Activated CD4-positive, alpha-beta memory T cell treated with anti-CD3 and anti-CD28 coated beads, Interleukin-2, amount 10 ng/mL, durations not matched to agents 7 days and 5 days (primary cell): ENCODE measurements around the gene MSL1. TPM values are rescaled to one million over a fixed set of nuclear protein-coding genes. Genes with fewer than 3 reads are reported as not detected.

Experiments
- CTCF ChIA-PET: fragments of 350-600 bp; sonication (Branson Sonifier 250); formaldehyde crosslinking; loops from one replicate; lab custom pipeline; 2021; ENCODE audit warnings: antibody characterized with exemption, inconsistent platforms; lab: Charles Lee
- POLR2A ChIA-PET: fragments of 350-600 bp; sonication (Branson Sonifier 250); formaldehyde crosslinking; loops from one replicate; lab custom pipeline; 2021; ENCODE audit warnings: antibody characterized with exemption; lab: Charles Lee
- DNase-seq: peaks from one replicate; pipeline ENCODE4 v3.0.0-alpha.2; 2020
- H3K27ac Mint-ChIP-seq: one replicate; pipeline ENCODE4 v1.8.0; 2021; ENCODE audit warnings: mild to moderate bottlenecking, mixed read lengths
- H3K27me3 Mint-ChIP-seq: one replicate; pipeline ENCODE4 v1.8.0; 2021; ENCODE audit warnings: mixed read lengths
- H3K36me3 Mint-ChIP-seq: one replicate; pipeline ENCODE4 v1.8.0; 2021; ENCODE audit warnings: low read depth, mixed read lengths
- H3K4me1 Mint-ChIP-seq: one replicate; pipeline ENCODE4 v1.8.0; 2021; ENCODE audit warnings: mixed read lengths
- H3K4me3 Mint-ChIP-seq: one replicate; pipeline ENCODE4 v1.8.0; 2021; ENCODE audit warnings: mild to moderate bottlenecking, mixed read lengths
- H3K9me3 Mint-ChIP-seq: one replicate; pipeline ENCODE4 v1.8.0; 2021; ENCODE audit warnings: mixed read lengths
- total RNA-seq, 2 experiments: library from RNA; stranded (reverse); gene quantifications; one replicate each; pipeline ENCODE4 v1.2.3, GENCODE V29; 2021

The MSL1 gene
- total RNA-seq, 2 experiments from 2014 or later = 102 to 103 TPM

- POLR2A ChIA-PET = interaction anchor here (0.6 to 7.8 kb wide), 9 partner anchors 13 to 167 kb away, joined by 3 to 110 read pairs (median 4); partner anchors contain the start of genes CASC3 and MED24
- peak overlapping the region; percentile 92 for H3K27ac Mint-ChIP-seq
Measured at GRCh38 chr17:40093580-40094201, 28.1 kb upstream of the MSL1 start.

DNA sequence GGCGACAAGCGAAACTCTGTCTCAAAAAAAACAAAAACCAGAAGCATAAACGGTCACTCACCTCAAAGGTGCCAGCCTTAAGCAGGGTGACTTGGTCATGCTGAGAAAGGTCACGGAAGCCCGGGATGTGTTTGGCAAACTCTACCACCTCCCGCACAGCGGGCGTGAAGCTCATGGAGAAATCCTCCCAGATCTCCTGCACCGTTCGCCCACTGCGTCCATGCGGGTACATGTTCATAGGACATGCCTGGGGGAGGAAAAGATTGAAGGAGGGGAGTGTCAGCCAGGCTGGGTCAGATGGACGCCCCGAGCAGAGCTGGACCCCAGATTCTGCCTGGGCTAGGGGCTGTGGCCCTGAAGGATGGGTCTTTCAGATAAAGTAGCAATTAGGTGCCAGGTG is 26.9 kb upstream of the MSL1 start:
- CTCF ChIA-PET = interaction anchor here (0.9 to 10.5 kb wide), 5 partner anchors 10 to 67 kb away, joined by 3 to 141 read pairs (median 4); no protein-coding TSS in a partner anchor

More at GRCh38 chr17:40093580-40094201, 28.1 kb upstream of the MSL1 start:
- H3K9me3 Mint-ChIP-seq = no peaks in the 10 kb centered on the region
- peaks cover 41% of the 10 kb centered on the region for H3K36me3 Mint-ChIP-seq
- peaks cover 52% of the 10 kb centered on the region for H3K4me1 Mint-ChIP-seq
- CTCF ChIA-PET = interaction anchor here (0.7 to 4.1 kb wide), 3 partner anchors 9 to 19 kb away, joined by 3 to 29 read pairs (median 3); no protein-coding TSS in a partner anchor
- no peak for DNase-seq
- H3K4me3 Mint-ChIP-seq = no peak overlapping the region
- no peaks in the 10 kb centered on the region for H3K27me3 Mint-ChIP-seq

DNA sequence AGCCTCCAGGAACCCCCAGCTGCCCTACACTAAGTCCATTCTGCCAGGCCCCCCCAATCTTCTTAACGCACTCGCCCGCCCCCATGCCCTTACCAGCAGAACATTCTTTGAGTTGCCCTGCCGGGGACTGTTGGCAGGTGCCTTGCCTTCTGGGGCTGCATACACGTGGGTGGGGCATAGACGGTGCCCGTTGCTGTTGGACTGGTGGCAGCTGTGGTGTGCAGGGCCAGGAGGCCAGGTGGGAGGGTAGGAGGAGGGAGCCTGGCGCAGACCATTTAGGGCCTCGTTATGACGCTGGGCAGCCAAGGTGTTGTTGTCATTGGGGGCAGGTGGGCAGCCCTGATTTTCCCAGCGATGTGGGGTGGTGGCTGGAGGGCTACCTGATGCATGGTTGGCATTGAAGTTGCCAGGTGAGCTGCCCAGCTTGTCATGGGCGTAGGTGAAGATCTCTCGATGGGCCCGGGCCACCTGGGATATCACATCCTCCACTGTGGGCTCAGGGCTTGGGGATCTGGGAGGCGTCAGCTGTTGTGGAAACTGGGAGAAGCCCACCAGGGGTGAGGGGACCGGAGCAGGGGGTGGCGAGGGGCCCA is 26.3 kb upstream of the MSL1 start:
- no peak for DNase-seq
- ChIA-PET CTCF (interaction anchor here (1.2 to 10.5 kb wide), 6 partner anchors 9 to 73 kb away, joined by 3 to 141 read pairs (median 6); no protein-coding TSS in a partner anchor), POLR2A (interaction anchor here (0.7 to 7.8 kb wide), 13 partner anchors 8 to 123 kb away, joined by 3 to 110 read pairs (median 3); partner anchors contain the start of genes CASC3, THRA and WIPF2)
- Mint-ChIP-seq H3K36me3 (peaks cover 43% of the 10 kb centered on the region), H3K4me3 (peak overlapping the region; percentile 77), H3K4me1 (peaks cover 70% of the 10 kb centered on the region), H3K27me3 (no peaks in the 10 kb centered on the region), H3K27ac (peak overlapping the region; percentile 92), H3K9me3 (no peaks in the 10 kb centered on the region)

More for the DNA sequence above, 26.9 kb upstream of the MSL1 start:
- Mint-ChIP-seq H3K4me1 (peaks cover 64% of the 10 kb centered on the region), H3K27ac (peak overlapping the region; percentile 92), H3K36me3 (peaks cover 43% of the 10 kb centered on the region), H3K4me3 (no peak overlapping the region), H3K27me3 (no peaks in the 10 kb centered on the region), H3K9me3 (no peaks in the 10 kb centered on the region)
- POLR2A ChIA-PET = interaction anchor here (0.7 to 7.8 kb wide), 10 partner anchors 9 to 124 kb away, joined by 3 to 110 read pairs (median 4); partner anchors contain the start of genes CASC3, MED24 and WIPF2
- no peak for DNase-seq

DNA sequence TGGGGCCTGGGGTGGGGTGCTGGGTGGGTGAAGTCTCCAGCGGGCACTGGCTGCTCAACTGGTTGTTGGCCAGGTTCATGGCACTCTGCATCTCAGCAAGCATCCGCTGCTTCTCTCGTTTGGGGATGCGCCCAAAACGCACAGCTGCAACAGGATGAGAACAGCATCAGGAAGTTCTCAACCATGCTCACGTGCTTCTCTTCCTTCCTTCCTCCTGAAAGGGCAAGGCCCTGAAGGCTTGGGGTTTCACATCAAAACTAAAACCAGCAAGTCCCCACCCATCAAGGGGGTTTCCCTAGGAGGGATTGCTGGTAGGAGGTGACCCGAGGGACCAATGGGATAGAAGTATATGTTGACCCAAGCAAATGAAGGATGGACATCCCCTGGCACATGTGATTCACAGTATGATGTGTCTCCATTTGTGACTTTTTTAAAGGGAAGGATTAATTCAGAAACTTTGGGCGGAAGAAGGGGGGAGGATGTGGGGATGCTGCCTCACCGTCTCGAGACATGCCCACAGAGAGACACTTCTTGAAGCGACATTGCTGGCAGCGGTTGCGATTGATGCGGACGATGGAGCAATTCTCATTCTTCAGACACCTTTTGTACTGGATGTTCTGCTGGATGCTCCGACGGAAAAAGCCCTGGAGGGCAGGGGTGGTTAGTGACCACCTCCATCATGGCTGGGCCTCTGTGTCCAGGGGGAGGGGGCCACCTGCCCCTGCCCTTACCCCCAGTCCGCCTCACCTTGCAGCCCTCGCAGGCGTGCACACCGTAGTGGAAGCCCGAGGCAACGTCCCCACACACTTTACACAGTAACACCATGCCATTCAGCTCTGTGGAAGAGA is 25.6 kb upstream of the MSL1 start:
- ChIA-PET CTCF (interaction anchor here (1.2 to 10.5 kb wide), 6 partner anchors 10 to 73 kb away, joined by 3 to 141 read pairs (median 6); no protein-coding TSS in a partner anchor), POLR2A (interaction anchor here (0.6 to 7.8 kb wide), 14 partner anchors 8 to 44 kb away, joined by 3 to 110 read pairs (median 4); partner anchors contain the start of genes CASC3, MSL1 and THRA)
- Mint-ChIP-seq H3K27me3 (no peaks in the 10 kb centered on the region), H3K4me1 (peaks cover 77% of the 10 kb centered on the region), H3K27ac (peak overlapping the region; percentile 92), H3K36me3 (peaks cover 43% of the 10 kb centered on the region), H3K9me3 (no peaks in the 10 kb centered on the region), H3K4me3 (peak overlapping the region; percentile 77)
- peak; percentile 91 for DNase-seq

DNA sequence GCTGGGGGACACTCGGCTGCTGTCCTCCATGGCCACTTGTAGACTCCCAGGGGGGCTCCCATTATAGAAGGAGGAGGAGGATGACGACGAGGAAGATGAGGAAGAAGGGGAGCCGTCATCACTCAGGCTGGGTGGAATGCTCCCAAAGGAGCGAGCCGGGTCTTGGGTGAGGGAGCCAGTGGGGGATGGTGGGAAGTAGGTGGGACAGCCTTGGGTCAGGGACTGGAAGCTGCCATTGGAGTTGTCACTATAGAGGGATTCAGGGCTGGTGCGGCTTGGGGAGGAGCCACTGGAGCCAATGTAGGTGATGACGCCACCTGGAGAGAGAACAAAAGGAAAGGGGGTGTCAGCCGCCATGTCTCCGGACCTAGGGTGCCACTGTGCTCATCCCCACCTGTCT is 24.7 kb upstream of the MSL1 start:
- peak overlapping the region; percentile 92 for H3K27ac Mint-ChIP-seq
- no peak for DNase-seq
- H3K36me3 Mint-ChIP-seq = peaks cover 43% of the 10 kb centered on the region
- CTCF ChIA-PET = interaction anchor here (2.4 to 10.5 kb wide), 2 partner anchors 11 to 15 kb away, joined by 9 to 141 read pairs; no protein-coding TSS in a partner anchor
- POLR2A ChIA-PET = interaction anchor here (0.8 to 7.8 kb wide), 6 partner anchors 10 to 43 kb away, joined by 3 to 110 read pairs (median 30); partner anchors contain the start of genes CASC3 and MSL1
- no peaks in the 10 kb centered on the region for H3K9me3 Mint-ChIP-seq
- H3K27me3 Mint-ChIP-seq = no peaks in the 10 kb centered on the region
- H3K4me3 Mint-ChIP-seq = peak overlapping the region; percentile 77
- peaks cover 84% of the 10 kb centered on the region for H3K4me1 Mint-ChIP-seq

GRCh38 chr17:40097931-40098845 is 23.6 kb upstream of the MSL1 start:
- peak overlapping the region; percentile 92 for H3K27ac Mint-ChIP-seq
- peak; percentile 33 for DNase-seq
- peaks cover 87% of the 10 kb centered on the region for H3K4me1 Mint-ChIP-seq
- H3K36me3 Mint-ChIP-seq = peaks cover 43% of the 10 kb centered on the region
- no peaks in the 10 kb centered on the region for H3K27me3 Mint-ChIP-seq
- CTCF ChIA-PET = interaction anchor here (0.8 to 10.5 kb wide), 7 partner anchors 12 to 34 kb away, joined by 3 to 141 read pairs (median 6); no protein-coding TSS in a partner anchor
- peak overlapping the region; percentile 77 for H3K4me3 Mint-ChIP-seq
- no peaks in the 10 kb centered on the region for H3K9me3 Mint-ChIP-seq
- POLR2A ChIA-PET = interaction anchor here (0.8 to 7.8 kb wide), 12 partner anchors 9 to 307 kb away, joined by 3 to 110 read pairs (median 8); partner anchors contain the start of genes CASC3, MED24, MSL1 and ORMDL3

DNA sequence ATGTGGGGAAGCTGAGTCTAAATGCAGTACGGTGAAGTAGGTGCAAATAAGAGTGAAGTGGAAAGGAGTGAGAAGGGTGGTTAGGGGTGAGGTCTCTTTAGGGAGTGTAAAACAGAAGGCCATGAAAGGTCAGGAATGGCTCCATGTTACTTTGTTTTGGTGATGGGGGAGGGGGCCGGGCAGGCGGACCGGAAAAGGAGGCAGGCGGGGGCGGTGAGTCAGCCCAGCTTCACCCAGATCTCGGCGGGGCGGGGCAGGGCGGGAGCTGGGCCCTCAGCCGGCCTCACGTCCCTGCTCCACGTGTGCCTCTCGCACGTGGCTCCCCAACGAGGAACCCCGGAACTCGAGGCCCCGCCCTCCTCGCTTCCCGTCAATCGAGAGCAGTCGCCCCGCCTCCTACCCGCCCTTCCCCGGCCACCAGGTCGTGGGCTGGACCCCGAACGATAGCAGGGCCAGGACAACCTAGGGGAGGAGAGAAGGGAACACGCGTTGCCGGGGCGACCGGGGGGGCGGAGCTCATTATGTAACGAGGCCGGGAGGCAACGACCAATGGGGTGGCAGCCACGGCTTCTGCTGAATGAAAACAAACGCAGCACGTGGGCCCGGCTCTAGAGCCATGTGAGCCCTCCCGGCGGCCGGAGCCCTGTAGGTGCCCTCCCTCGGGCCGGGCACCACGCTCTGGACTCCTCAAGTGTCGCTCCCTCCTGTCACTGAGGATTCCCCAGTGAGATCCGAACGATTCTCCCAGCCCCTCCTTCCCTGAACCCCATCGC is 22.7 kb upstream of the MSL1 start:
- H3K4me1 Mint-ChIP-seq = peaks cover 88% of the 10 kb centered on the region
- no peaks in the 10 kb centered on the region for H3K27me3 Mint-ChIP-seq
- H3K9me3 Mint-ChIP-seq = no peaks in the 10 kb centered on the region
- DNase-seq = peak; percentile 98
- CTCF ChIA-PET = interaction anchor here (0.8 to 10.5 kb wide), 7 partner anchors 13 to 35 kb away, joined by 3 to 141 read pairs (median 6); no protein-coding TSS in a partner anchor
- peak overlapping the region; percentile 92 for H3K27ac Mint-ChIP-seq
- POLR2A ChIA-PET = interaction anchor here (0.8 to 7.8 kb wide), 16 partner anchors 8 to 637 kb away, joined by 3 to 110 read pairs (median 4); partner anchors contain the start of genes CASC3, CDK12, MED24 and MSL1
- H3K36me3 Mint-ChIP-seq = peaks cover 36% of the 10 kb centered on the region
- peak overlapping the region; percentile 77 for H3K4me3 Mint-ChIP-seq

- POLR2A ChIA-PET = interaction anchor here (0.9 to 7.8 kb wide), 21 partner anchors 10 to 638 kb away, joined by 3 to 110 read pairs (median 4); partner anchors contain the start of genes CASC3, CDK12, MED24 and MSL1
- peaks cover 29% of the 10 kb centered on the region for H3K36me3 Mint-ChIP-seq
Measured at GRCh38 chr17:40099619-40100418, 22.0 kb upstream of the MSL1 start.

DNA sequence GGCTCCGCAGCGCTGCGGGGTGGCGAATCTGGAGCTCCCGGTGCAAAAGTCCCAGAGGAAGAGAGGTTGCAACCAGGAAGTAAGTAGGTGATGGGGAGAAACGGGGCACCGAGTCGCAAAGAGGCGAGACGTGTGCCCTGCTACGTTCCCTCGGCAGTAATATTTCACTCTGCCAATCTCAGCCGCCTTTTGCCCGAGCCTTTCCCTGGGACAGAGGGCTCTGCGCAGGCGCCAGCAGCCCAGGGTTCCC is 21.4 kb upstream of the MSL1 start, which contains the start of gene NR1D1:
TSS of gene NR1D1 (minus strand) at position 171 of the 250 bp plus-strand sequence. CDS start 495 bp downstream, outside the sequence.
- H3K27me3 Mint-ChIP-seq = no peaks in the 10 kb centered on the region
- peaks cover 89% of the 10 kb centered on the region for H3K4me1 Mint-ChIP-seq
- peak within 1 kb of the TSS; percentile 92 for H3K27ac Mint-ChIP-seq
- H3K4me3 Mint-ChIP-seq = peak within 1 kb of the TSS; percentile 77
- DNase-seq = no peak
- H3K36me3 Mint-ChIP-seq = peaks cover 24% of the 10 kb centered on the region
- H3K9me3 Mint-ChIP-seq = no peaks in the 10 kb centered on the region
- POLR2A ChIA-PET = interaction anchor here (0.9 to 7.8 kb wide), 13 partner anchors 10 to 381 kb away, joined by 3 to 110 read pairs (median 4); partner anchors contain the start of genes CASC3, MED24, MSL1 and PSMD3
- CTCF ChIA-PET = interaction anchor here (0.9 to 10.5 kb wide), 7 partner anchors 12 to 76 kb away, joined by 3 to 141 read pairs (median 4); partner anchors contain the start of genes MED24 and MSL1

More at GRCh38 chr17:40099619-40100418, 22.0 kb upstream of the MSL1 start:
- DNase-seq = no peak
- H3K27me3 Mint-ChIP-seq = no peaks in the 10 kb centered on the region
- CTCF ChIA-PET = interaction anchor here (0.9 to 10.5 kb wide), 11 partner anchors 12 to 76 kb away, joined by 3 to 141 read pairs (median 6); partner anchors contain the start of genes MED24 and MSL1
- no peaks in the 10 kb centered on the region for H3K9me3 Mint-ChIP-seq
- H3K27ac Mint-ChIP-seq = peak overlapping the region; percentile 92
- peak overlapping the region; percentile 77 for H3K4me3 Mint-ChIP-seq
- H3K4me1 Mint-ChIP-seq = peaks cover 89% of the 10 kb centered on the region
